HepG2 (cell line): Measurements from ENCODE around the gene PPP1CA. TPM values are rescaled to one million over a fixed set of nuclear protein-coding genes. Genes with fewer than 3 reads are reported as not detected.

ENCODE experiments used
- ATAC-seq: fragments of 200-7000 bp; cut with Tn5 transposase; 3 replicates; pipeline ENCODE4 v1.9.1; 2020; ENCODE audit warnings: mild to moderate bottlenecking, moderate library complexity
- BruUV-seq: library from RNA; stranded (reverse); fragments of 400-500 nt; replicated peaks from 2 replicates; lab custom pipeline; 2021; lab: Mats Ljungman, UMichigan
- CTCF ChIA-PET: fragments of 300-600 bp; formaldehyde crosslinking; extraction: SDS; loops from one replicate; lab custom pipeline; 2021; ENCODE audit warnings: low total read pairs, inconsistent platforms, low intra/inter-chr PET ratio; lab: Yijun Ruan, JAX
- POLR2A ChIA-PET: fragments of 350-600 bp; sonication (Branson Sonifier 250); formaldehyde crosslinking; loops from one replicate; lab custom pipeline; 2020; ENCODE audit warnings: antibody characterized with exemption, inconsistent platforms; lab: Yijun Ruan, JAX
- DNase-seq: peaks from one replicate; pipeline ENCODE4 v3.0.0-alpha.2; 2015; ENCODE audit warnings: low spot score
- FAIRE-seq: peaks from 3 replicates; lab custom pipeline; 2011; peaks lifted over from hg19 to GRCh38; lab: Jason Lieb, UNC
- H2AFZ ChIP-seq: one replicate; pipeline ENCODE4 v1.6.1; 2011; ENCODE audit warnings: low read length, inconsistent platforms
- H3K27ac ChIP-seq: fragments of 300-600 bp; 3 replicates; pipeline ENCODE4 v1.8.0; 2011; ENCODE audit warnings: mixed run types, mild to moderate bottlenecking, mixed read lengths, low read length, inconsistent platforms; ENCODE audit not compliant: insufficient read depth; ENCODE audit errors: extremely low read length
- H3K27me3 ChIP-seq, 2 experiments: fragments of 200-600 bp in 1 of 2; 2 replicates in 1 of 2; 3 replicates in 1 of 2; pipeline versions ENCODE4 v1.6.0 to v1.8.0; 2011; ENCODE audit warnings: low read length in 2 of 2, mild to moderate bottlenecking in 2 of 2, moderate library complexity in 2 of 2, inconsistent platforms in 1 of 2; ENCODE audit not compliant: insufficient read depth in 2 of 2, control insufficient read depth in 1 of 2
- H3K36me3 ChIP-seq, 2 experiments: fragments of 200-600 bp in 1 of 2; replicated peaks in 1 of 2; 2 replicates in 1 of 2; 3 replicates in 1 of 2; pipeline versions ENCODE4 v1.5.1 to v1.8.0; 2011; ENCODE audit warnings: low read length in 2 of 2, inconsistent platforms in 1 of 2; ENCODE audit not compliant: insufficient read depth in 2 of 2, control insufficient read depth in 1 of 2
- H3K4me1 ChIP-seq: 2 replicates; pipeline ENCODE4 v1.5.1; 2012; ENCODE audit warnings: low read length, inconsistent platforms; ENCODE audit not compliant: insufficient read depth
- H3K4me2 ChIP-seq: 2 replicates; pipeline ENCODE4 v1.6.0; 2011; ENCODE audit warnings: low read depth, low read length, inconsistent platforms
- H3K4me3 ChIP-seq, 3 experiments: fragments of 200-600 bp in 1 of 3; sonication (generic), shearing (Covaris generic) in 1 of 3; replicated peaks in 1 of 3; 2 replicates each; pipeline ENCODE4 v1.5.1; 2011 to 2016; ENCODE audit warnings: low read length in 3 of 3, inconsistent platforms in 2 of 3, low read depth in 2 of 3, mild to moderate bottlenecking in 2 of 3, control low read depth in 1 of 3, mixed read lengths in 1 of 3; ENCODE audit not compliant: insufficient read depth in 1 of 3
- H3K79me2 ChIP-seq: one replicate; pipeline ENCODE4 v1.6.1; 2011; ENCODE audit warnings: low read length, inconsistent platforms; ENCODE audit not compliant: insufficient read depth
- H3K9ac ChIP-seq: 2 replicates; pipeline ENCODE4 v1.6.0; 2011; ENCODE audit warnings: mild to moderate bottlenecking, low read depth, low read length, inconsistent platforms; ENCODE audit not compliant: insufficient read depth
- H3K9me3 ChIP-seq: 2 replicates; pipeline ENCODE4 v1.5.1; 2012; ENCODE audit warnings: mild to moderate bottlenecking, low read length
- H4K20me1 ChIP-seq: 2 replicates; pipeline ENCODE4 v1.6.0; 2011; ENCODE audit warnings: inconsistent platforms, mild to moderate bottlenecking, low read length, moderate library complexity; ENCODE audit not compliant: insufficient read depth
- DNMT1 ChIP-seq: sonication (generic); formaldehyde crosslinking; IDR thresholded peaks from 2 replicates; pipeline ENCODE4 v1.5.1; 2020; ENCODE audit warnings: mild to moderate bottlenecking, missing genetic modification reagents
- GATAD2A ChIP-seq: IDR thresholded peaks from 2 replicates; pipeline ENCODE4 v1.6.1; 2016
- PCBP2 ChIP-seq: fragments of 200-400 bp; formaldehyde crosslinking; optimal IDR thresholded peaks from 2 replicates; pipeline ENCODE3; 2018; ENCODE audit warnings: low read length, low read depth; ENCODE audit not compliant: poor library complexity, severe bottlenecking
- ZBTB20 ChIP-seq: sonication (generic); formaldehyde crosslinking; IDR thresholded peaks from 2 replicates; pipeline ENCODE4 v1.8.1; 2023; ENCODE audit warnings: missing genetic modification reagents, low read depth, mild to moderate bottlenecking, borderline replicate concordance
- WGBS: methylation state at CpG from one replicate; pipeline ENCODE4 v1.1.6; 2017; ENCODE audit warnings: low lambda C conversion rate; 5-methylcytosine and 5-hydroxymethylcytosine counted together
- in situ Hi-C: cut with HindIII; loops from 2 replicates; pipeline ENCODE4 v1.10.0; 2017; ENCODE audit warnings: low pct_unique_long_range_greater_than_20kb; ENCODE audit not compliant: extremely low pct_ligation_motif_present
- intact Hi-C: fragments of 100-400 bp; cut with micrococcal nuclease; formaldehyde crosslinking; loops from one replicate; pipeline ENCODE4 v1.10.0; 2022; ENCODE audit not compliant: unreplicated experiment
- polyA plus RNA-seq, 8 experiments: library from polyadenylated mRNA; depleted of rRNA in 3 of 8; stranded (reverse) in 7 of 8; unstranded in 1 of 8; fragments of >200 nt; fragmentation: Illumina TruSeq in 4 of 8; extraction: Trizol in 4 of 8; gene quantifications; 2 replicates each; pipeline versions ENCODE4 v1.2.1 to v1.2.3, GENCODE V29; 2011 to 2016; ENCODE audit warnings: low read depth in 4 of 8, missing spikeins in 1 of 8, mixed read lengths in 1 of 8; ENCODE audit not compliant: insufficient read depth in 1 of 8
- total RNA-seq, 5 experiments: library from RNA; depleted of rRNA; stranded (reverse); fragments of >200 nt; fragmentation: Illumina TruSeq; extraction: Trizol; gene quantifications; 2 replicates each; pipeline ENCODE4 v1.2.3, GENCODE V29; 2016; ENCODE audit warnings: low read depth in 1 of 5
- TF ChIP-seq, protein P1 (sequence below): sonication (generic); formaldehyde crosslinking; IDR thresholded peaks from 2 replicates; pipeline ENCODE4 v1.4.0; 2020; ENCODE audit warnings: missing genetic modification reagents, borderline replicate concordance
- TF ChIP-seq, protein P2 (sequence below), 2 experiments: sonication (generic) in 1 of 2; formaldehyde crosslinking in 1 of 2; IDR thresholded peaks; 2 replicates each; pipeline versions ENCODE4 v1.4.0 to v1.6.1; 2018 to 2020; ENCODE audit warnings: missing genetic modification reagents in 2 of 2, borderline replicate concordance in 1 of 2, low read depth in 1 of 2, mild to moderate bottlenecking in 1 of 2, missing biosample characterization in 1 of 2
- TF ChIP-seq, protein P3 (sequence below): sonication (generic); formaldehyde crosslinking; IDR thresholded peaks from 2 replicates; pipeline ENCODE4 v1.4.0; 2020; ENCODE audit warnings: mild to moderate bottlenecking, missing genetic modification reagents

PPP1CA gene
- total and polyA plus RNA-seq, 2 of the 13 experiments (the other 11 are each of a cell fraction or from before 2014, with no cell fraction given), result 149 to 170 TPM

DNA sequence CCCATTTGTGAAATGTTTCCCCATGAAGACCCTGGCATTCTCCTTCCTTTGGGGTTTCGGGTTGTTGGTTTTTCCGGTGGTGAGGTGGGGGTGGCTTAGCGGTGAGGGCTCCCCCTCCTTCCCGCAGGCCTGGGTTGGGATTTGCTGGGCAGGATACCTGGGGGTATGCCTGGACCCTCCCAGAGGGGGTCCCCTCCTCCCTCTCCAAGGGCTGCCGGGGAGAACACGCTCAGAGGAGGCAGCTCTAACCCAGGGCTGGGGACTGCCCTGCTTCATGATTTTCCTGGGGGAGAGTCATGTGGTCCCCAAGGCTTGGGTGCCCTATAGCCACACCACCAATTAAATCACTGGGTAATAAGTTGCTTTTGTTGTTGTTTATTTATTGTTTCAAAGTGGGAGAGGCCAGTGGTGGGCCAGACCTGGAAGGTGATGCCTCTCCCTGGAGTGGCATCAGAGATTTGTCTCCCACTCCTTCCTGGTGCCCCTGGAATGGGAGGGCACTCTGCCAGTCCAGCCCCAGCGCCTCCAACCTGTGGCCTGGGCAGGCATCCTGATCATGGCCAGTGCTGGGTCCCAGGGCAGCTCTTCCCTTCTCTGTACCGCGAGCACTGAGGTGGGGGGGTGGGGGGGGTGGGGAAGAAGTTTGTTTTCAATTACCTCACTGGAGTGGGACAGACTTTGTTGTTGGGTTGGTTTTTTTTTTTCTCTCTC is 26.9 kb downstream of the PPP1CA start:
- ChIA-PET CTCF (interaction anchor here (1.2 kb wide), 1 partner anchor 24 kb away, joined by 3 read pairs; no protein-coding TSS in a partner anchor), POLR2A (interaction anchor here (1.0 to 18.5 kb wide), 10 partner anchors 12 to 135 kb away, joined by 3 to 365 read pairs (median 9); partner anchors contain the start of genes ANKRD13D, POLD4, PPP1CA and RAD9A)
- Histone ChIP-seq H3K4me3 (peak overlapping the region in 2 of 3 experiments; percentile 75; a peak in 1 of 6 replicates), H3K4me1 (peaks cover 38% of the 10 kb centered on the region), H3K36me3 (no peaks in the 10 kb centered on the region), H3K9ac (0 out of 2 replicates have a peak overlapping the region, but pooled peaks have one; percentile 3), H3K27me3 (peaks cover 3 to 11% of the 10 kb centered on the region in 2 experiments; a peak in 3 of 5 replicates), H2AFZ (no peak overlapping the region), H3K9me3 (no peaks in the 10 kb centered on the region), H3K79me2 (no peaks in the 10 kb centered on the region), H4K20me1 (no peaks in the 10 kb centered on the region), H3K4me2 (peak overlapping the region; percentile 92), H3K27ac (no peak overlapping the region)
- intact Hi-C loops (no loop called here), in situ Hi-C loops (no loop called here)
- WGBS, result 8% methylated on average over 7 of the region's 9 CpGs
- TF ChIP-seq GATAD2A (CRISPR knock-in tag) (0 out of 2 replicates have a peak, but pooled peaks have one; percentile 5), PCBP2 (no peak), ZBTB20 (CRISPR knock-in tag) (no peak), DNMT1 (no peak)
- TF ChIP-seq, protein P1, sequence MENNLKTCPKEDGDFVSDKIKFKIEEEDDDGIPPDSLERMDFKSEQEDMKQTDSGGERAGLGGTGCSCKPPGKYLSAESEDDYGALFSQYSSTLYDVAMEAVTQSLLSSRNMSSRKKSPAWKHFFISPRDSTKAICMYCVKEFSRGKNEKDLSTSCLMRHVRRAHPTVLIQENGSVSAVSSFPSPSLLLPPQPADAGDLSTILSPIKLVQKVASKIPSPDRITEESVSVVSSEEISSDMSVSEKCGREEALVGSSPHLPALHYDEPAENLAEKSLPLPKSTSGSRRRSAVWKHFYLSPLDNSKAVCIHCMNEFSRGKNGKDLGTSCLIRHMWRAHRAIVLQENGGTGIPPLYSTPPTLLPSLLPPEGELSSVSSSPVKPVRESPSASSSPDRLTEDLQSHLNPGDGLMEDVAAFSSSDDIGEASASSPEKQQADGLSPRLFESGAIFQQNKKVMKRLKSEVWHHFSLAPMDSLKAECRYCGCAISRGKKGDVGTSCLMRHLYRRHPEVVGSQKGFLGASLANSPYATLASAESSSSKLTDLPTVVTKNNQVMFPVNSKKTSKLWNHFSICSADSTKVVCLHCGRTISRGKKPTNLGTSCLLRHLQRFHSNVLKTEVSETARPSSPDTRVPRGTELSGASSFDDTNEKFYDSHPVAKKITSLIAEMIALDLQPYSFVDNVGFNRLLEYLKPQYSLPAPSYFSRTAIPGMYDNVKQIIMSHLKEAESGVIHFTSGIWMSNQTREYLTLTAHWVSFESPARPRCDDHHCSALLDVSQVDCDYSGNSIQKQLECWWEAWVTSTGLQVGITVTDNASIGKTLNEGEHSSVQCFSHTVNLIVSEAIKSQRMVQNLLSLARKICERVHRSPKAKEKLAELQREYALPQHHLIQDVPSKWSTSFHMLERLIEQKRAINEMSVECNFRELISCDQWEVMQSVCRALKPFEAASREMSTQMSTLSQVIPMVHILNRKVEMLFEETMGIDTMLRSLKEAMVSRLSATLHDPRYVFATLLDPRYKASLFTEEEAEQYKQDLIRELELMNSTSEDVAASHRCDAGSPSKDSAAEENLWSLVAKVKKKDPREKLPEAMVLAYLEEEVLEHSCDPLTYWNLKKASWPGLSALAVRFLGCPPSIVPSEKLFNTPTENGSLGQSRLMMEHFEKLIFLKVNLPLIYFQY, result no peak
- TF ChIP-seq, protein P2, sequence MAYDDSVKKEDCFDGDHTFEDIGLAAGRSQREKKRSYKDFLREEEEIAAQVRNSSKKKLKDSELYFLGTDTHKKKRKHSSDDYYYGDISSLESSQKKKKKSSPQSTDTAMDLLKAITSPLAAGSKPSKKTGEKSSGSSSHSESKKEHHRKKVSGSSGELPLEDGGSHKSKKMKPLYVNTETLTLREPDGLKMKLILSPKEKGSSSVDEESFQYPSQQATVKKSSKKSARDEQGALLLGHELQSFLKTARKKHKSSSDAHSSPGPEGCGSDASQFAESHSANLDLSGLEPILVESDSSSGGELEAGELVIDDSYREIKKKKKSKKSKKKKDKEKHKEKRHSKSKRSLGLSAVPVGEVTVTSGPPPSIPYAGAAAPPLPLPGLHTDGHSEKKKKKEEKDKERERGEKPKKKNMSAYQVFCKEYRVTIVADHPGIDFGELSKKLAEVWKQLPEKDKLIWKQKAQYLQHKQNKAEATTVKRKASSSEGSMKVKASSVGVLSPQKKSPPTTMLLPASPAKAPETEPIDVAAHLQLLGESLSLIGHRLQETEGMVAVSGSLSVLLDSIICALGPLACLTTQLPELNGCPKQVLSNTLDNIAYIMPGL (CRISPR knock-in tag; IDR thresholded peaks at IDR 0.05; ENCODE audit: borderline replicate concordance in 1 of 2, low read depth in 1 of 2), result no peak
- TF ChIP-seq, protein P3, sequence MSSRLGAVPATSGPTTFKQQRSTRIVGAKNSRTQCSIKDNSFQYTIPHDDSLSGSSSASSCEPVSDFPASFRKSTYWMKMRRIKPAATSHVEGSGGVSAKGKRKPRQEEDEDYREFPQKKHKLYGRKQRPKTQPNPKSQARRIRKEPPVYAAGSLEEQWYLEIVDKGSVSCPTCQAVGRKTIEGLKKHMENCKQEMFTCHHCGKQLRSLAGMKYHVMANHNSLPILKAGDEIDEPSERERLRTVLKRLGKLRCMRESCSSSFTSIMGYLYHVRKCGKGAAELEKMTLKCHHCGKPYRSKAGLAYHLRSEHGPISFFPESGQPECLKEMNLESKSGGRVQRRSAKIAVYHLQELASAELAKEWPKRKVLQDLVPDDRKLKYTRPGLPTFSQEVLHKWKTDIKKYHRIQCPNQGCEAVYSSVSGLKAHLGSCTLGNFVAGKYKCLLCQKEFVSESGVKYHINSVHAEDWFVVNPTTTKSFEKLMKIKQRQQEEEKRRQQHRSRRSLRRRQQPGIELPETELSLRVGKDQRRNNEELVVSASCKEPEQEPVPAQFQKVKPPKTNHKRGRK (CRISPR knock-in tag), result no peak
- DNase-seq (no peak), ATAC-seq (no peak), FAIRE-seq (no peak)
- TSS peak; percentile 70 for BruUV-seq
